BLaER1 treated with 17β-estradiol and CSF1 and Interleukin-3, amounts not matched to agents 10 nM and 100 nM (cell line): Measurements from ENCODE around the gene MRPL32.

Experiments used
- H3K27ac ChIP-seq, 11 experiments: shearing (Covaris generic); formaldehyde crosslinking; 2 replicates each; pipeline ENCODE4 v1.8.1; 2022
- H3K27me3 ChIP-seq, 11 experiments: shearing (Covaris generic); formaldehyde crosslinking; 2 replicates each; pipeline ENCODE4 v1.8.1; 2022
- H3K36me3 ChIP-seq, 11 experiments: shearing (Covaris generic); formaldehyde crosslinking; 2 replicates each; pipeline ENCODE4 v1.8.1; 2022
- H3K4me1 ChIP-seq, 10 experiments: shearing (Covaris generic); formaldehyde crosslinking; 2 replicates each; pipeline ENCODE4 v1.8.1; 2022
- H3K4me2 ChIP-seq, 11 experiments: shearing (Covaris generic); formaldehyde crosslinking; 2 replicates each; pipeline ENCODE4 v1.8.1; 2022
- H3K4me3 ChIP-seq, 10 experiments: shearing (Covaris generic); formaldehyde crosslinking; 2 replicates each; pipeline ENCODE4 v1.8.1; 2022
- H3K9ac ChIP-seq, 11 experiments: shearing (Covaris generic); formaldehyde crosslinking; 2 replicates each; pipeline ENCODE4 v1.8.1; 2022
- H3K9me3 ChIP-seq, 11 experiments: shearing (Covaris generic); formaldehyde crosslinking; replicated peaks in 1 of 11; 2 replicates each; pipeline ENCODE4 v1.8.1; 2022
- H4K20me1 ChIP-seq, 11 experiments: shearing (Covaris generic); formaldehyde crosslinking; 2 replicates each; pipeline ENCODE4 v1.8.1; 2022
- Cebpa-rat ChIP-seq, 11 experiments: shearing (Covaris generic); IDR thresholded peaks; 2 replicates each; pipeline ENCODE4 v1.8.1; 2022

MRPL32 gene

DNA sequence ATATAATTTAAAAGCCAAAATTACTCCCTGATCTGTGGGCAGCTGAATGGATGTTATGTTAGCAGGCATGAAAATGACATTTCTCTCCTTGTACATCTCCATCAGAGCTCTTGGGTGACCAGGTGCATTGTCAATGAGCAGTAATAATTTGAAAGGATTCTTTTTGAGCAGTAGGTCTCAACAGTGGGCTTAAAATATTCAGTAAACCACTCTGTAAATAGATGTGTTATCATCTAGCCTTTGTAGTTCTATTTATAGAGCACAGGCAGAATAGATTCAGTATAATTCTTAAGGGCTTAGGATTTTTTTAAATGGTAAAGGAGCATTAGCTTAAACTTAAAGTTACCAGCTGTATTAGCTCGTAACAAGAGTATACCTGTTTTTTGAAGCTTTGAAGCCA lies 52.0 kb downstream of the MRPL32 start:
- Histone ChIP-seq H3K9me3 (peaks cover 27 to 40% (median 33%) of the 10 kb centered on the region in 11 experiments), H3K4me1 (no peaks in the 10 kb centered on the region), H3K4me2 (no peak overlapping the region), H4K20me1 (no peaks in the 10 kb centered on the region), H3K27me3 (no peaks in the 10 kb centered on the region), H3K36me3 (no peaks in the 10 kb centered on the region), H3K4me3 (no peak overlapping the region), H3K9ac (no peak overlapping the region), H3K27ac (no peak overlapping the region)
- no peak for TF ChIP-seq Cebpa-rat (IDR thresholded peaks at IDR 0.05)

DNA sequence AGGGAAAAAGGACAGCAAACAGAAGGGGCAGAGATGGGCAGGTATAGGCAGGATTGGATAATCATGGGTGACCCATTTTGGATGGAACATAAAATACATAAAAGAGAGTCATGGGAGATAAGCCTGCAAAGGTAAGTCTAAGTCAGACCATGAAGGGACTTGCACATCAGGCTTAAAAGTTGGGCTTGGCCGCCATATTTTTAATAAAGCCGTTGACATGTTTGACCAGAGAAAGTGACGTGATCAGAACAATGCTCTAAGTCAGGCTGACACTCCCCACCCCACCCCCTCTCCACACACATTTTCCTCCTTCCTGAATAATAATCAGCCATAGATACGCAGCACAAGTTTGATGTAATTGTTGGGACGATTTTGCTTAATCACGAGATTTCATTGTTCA lies 54.0 kb downstream of the MRPL32 start:
- H3K9me3 ChIP-seq = peaks cover 27 to 40% (median 33%) of the 10 kb centered on the region in 11 experiments
- H3K4me3 ChIP-seq = no peak overlapping the region
- H3K27ac ChIP-seq = no peak overlapping the region
- H4K20me1 ChIP-seq = no peaks in the 10 kb centered on the region
- H3K36me3 ChIP-seq = no peaks in the 10 kb centered on the region
- no peak overlapping the region for H3K9ac ChIP-seq
- no peak for TF ChIP-seq Cebpa-rat (IDR thresholded peaks at IDR 0.05)
- H3K27me3 ChIP-seq = no peaks in the 10 kb centered on the region
- no peak overlapping the region for H3K4me2 ChIP-seq
- no peaks in the 10 kb centered on the region for H3K4me1 ChIP-seq

DNA sequence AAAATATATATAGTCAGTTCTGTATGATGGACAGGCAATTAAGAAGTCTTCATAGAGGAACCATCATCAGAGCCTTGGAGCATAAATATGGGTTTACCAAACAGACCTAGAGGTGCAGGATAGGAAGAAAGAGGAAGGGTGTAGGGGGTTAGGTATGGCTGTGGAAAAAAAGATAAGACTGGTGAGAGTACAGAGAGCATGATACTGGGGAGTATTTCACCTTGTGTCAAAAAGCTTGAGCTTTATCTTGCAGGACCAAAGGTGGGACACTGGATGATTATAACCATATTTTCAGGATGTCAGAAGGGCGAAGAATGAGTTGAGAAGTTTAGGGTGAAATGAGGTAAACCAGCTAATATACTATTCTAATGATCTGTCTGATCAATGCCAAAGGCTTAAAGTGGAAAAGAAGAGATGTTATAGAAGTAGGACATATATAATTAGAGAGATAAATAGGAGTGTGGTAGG lies 54.6 kb downstream of the MRPL32 start:
- H3K4me3 ChIP-seq = no peak overlapping the region
- H4K20me1 ChIP-seq = no peaks in the 10 kb centered on the region
- H3K4me1 ChIP-seq = peaks cover 0 to 2% (median 0%) of the 10 kb centered on the region in 10 experiments; a peak in 8 of 20 replicates
- H3K36me3 ChIP-seq = no peaks in the 10 kb centered on the region
- H3K9me3 ChIP-seq = peaks cover 27 to 40% (median 33%) of the 10 kb centered on the region in 11 experiments
- H3K27ac ChIP-seq = no peak overlapping the region
- H3K27me3 ChIP-seq = no peaks in the 10 kb centered on the region
- no peak overlapping the region for H3K4me2 ChIP-seq
- TF ChIP-seq Cebpa-rat (IDR thresholded peaks at IDR 0.05) = no peak
- no peak overlapping the region for H3K9ac ChIP-seq
